ENCODE data around the gene PCSK4.

Gene PCSK4

GRCh38 chr19:1509602-1510441 is 19.7 kb upstream of the PCSK4 start (continued):
- no peak for TF ChIP-seq ZSCAN18 (tag by site-specific recombination; IDR thresholded peaks at IDR 0.05)
- TF ChIP-seq, protein P1, sequence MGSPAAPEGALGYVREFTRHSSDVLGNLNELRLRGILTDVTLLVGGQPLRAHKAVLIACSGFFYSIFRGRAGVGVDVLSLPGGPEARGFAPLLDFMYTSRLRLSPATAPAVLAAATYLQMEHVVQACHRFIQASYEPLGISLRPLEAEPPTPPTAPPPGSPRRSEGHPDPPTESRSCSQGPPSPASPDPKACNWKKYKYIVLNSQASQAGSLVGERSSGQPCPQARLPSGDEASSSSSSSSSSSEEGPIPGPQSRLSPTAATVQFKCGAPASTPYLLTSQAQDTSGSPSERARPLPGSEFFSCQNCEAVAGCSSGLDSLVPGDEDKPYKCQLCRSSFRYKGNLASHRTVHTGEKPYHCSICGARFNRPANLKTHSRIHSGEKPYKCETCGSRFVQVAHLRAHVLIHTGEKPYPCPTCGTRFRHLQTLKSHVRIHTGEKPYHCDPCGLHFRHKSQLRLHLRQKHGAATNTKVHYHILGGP (tag by site-specific recombination; IDR thresholded peaks at IDR 0.05) = no peak
- no peak for TF ChIP-seq ZNF341 (tag by site-specific recombination; IDR thresholded peaks at IDR 0.05; ENCODE audit: low read depth)
- no peak for TF ChIP-seq ZNF16 (tag by site-specific recombination; IDR thresholded peaks at IDR 0.05; ENCODE audit: low read depth)
- peak; percentile 46; the same call in 1 of the 2 replicates for TF ChIP-seq HIC1 (tag by site-specific recombination; IDR thresholded peaks at IDR 0.05)
- peak; percentile 99 for TF ChIP-seq ZFP3 (tag by site-specific recombination; IDR thresholded peaks at IDR 0.05; ENCODE audit: low read depth)
- TF ChIP-seq ZNF707 (tag by site-specific recombination; IDR thresholded peaks at IDR 0.05) = no peak
- TF ChIP-seq, protein P2, sequence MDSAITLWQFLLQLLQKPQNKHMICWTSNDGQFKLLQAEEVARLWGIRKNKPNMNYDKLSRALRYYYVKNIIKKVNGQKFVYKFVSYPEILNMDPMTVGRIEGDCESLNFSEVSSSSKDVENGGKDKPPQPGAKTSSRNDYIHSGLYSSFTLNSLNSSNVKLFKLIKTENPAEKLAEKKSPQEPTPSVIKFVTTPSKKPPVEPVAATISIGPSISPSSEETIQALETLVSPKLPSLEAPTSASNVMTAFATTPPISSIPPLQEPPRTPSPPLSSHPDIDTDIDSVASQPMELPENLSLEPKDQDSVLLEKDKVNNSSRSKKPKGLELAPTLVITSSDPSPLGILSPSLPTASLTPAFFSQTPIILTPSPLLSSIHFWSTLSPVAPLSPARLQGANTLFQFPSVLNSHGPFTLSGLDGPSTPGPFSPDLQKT (IDR thresholded peaks at IDR 0.05; ENCODE audit: borderline replicate concordance, low read depth, low read length) = no peak
- TF ChIP-seq KLF8 (tag by site-specific recombination; IDR thresholded peaks at IDR 0.05) = no peak
- TF ChIP-seq ZNF76 (tag by site-specific recombination; IDR thresholded peaks at IDR 0.05; ENCODE audit: borderline replicate concordance, low read depth) = no peak
- no peak for TF ChIP-seq SALL2 (tag by site-specific recombination; IDR thresholded peaks at IDR 0.05; ENCODE audit: borderline replicate concordance)
- TF ChIP-seq ZNF658 (tag by site-specific recombination; IDR thresholded peaks at IDR 0.05) = no peak
- no peak for TF ChIP-seq ZNF155 (tag by site-specific recombination; IDR thresholded peaks at IDR 0.05)
- peak; percentile 22; the same call in 1 of the 2 replicates for TF ChIP-seq GLIS2 (tag by site-specific recombination; IDR thresholded peaks at IDR 0.05)
- no peak for TF ChIP-seq WT1 (tag by site-specific recombination; IDR thresholded peaks at IDR 0.05)
- no peak for TF ChIP-seq ZSCAN23 (tag by site-specific recombination; IDR thresholded peaks at IDR 0.05)
- TF ChIP-seq ZNF362 (tag by site-specific recombination; IDR thresholded peaks at IDR 0.05) = no peak
- peak; percentile 74 for TF ChIP-seq ZBTB8A (tag by site-specific recombination; IDR thresholded peaks at IDR 0.05)
- no peak for TF ChIP-seq ZNF140 (tag by site-specific recombination; IDR thresholded peaks at IDR 0.05)
- TF ChIP-seq ZNF366 (tag by site-specific recombination; conservative IDR thresholded peaks at IDR 0.05) = peak; percentile 47
- no peak for TF ChIP-seq ZNF626 (tag by site-specific recombination; IDR thresholded peaks at IDR 0.05)

Measured in HEK293 (cell line).